Transverse colon (tissue), 4 donors: ENCODE measurements around the gene RAB3C. TPM values are rescaled to one million over a fixed set of nuclear protein-coding genes. Genes with fewer than 3 reads are reported as not detected.
"Not testable (repeated sequence)": the region's sequence is repeated elsewhere in the genome, so short reads cannot be mapped to it uniquely, and the experiment has no call there.

Source experiments
- DNase-seq: peaks from one replicate; pipeline ENCODE4 v3.0.0-alpha.2; 2019
- H3K27ac ChIP-seq, 4 donors: fragments of 200-600 bp; sonication (generic); 2 replicates each; pipeline ENCODE4 v1.5.1; 2016 to 2018; ENCODE audit warnings: inconsistent platforms in 4 of 4
- H3K27me3 ChIP-seq: fragments of 200-600 bp; sonication (generic); 2 replicates; pipeline ENCODE4 v1.5.1; 2017; ENCODE audit warnings: inconsistent platforms
- H3K36me3 ChIP-seq, 4 donors: fragments of 200-600 bp; sonication (generic); 2 replicates each; pipeline ENCODE4 v1.5.1; 2017 to 2019; ENCODE audit warnings: inconsistent platforms in 4 of 4
- H3K4me1 ChIP-seq, 4 donors: fragments of 200-600 bp; sonication (generic); 2 replicates each; pipeline ENCODE4 v1.5.1; 2017 to 2020; ENCODE audit warnings: inconsistent platforms in 4 of 4
- H3K4me3 ChIP-seq, 4 donors: fragments of 200-600 bp; sonication (generic); 1 replicate in 1 of 4; 2 replicates in 3 of 4; pipeline versions ENCODE4 v1.5.1 to v1.6.1; 2017 to 2019; ENCODE audit warnings: inconsistent platforms in 4 of 4
- H3K9me3 ChIP-seq, 2 donors: fragments of 200-600 bp; sonication (generic); 2 replicates each; pipeline ENCODE4 v1.5.1; 2017 to 2019; ENCODE audit warnings: inconsistent platforms in 2 of 2
- CTCF ChIP-seq, 5 experiments: fragments of 200-600 bp in 3 of 5; fragments of 450-650 bp in 2 of 5; sonication (generic) in 3 of 5; IDR thresholded peaks; 1 replicate in 2 of 5; 2 replicates in 3 of 5; pipeline ENCODE4 v1.5.1; 2016 to 2017; ENCODE audit warnings: antibody characterized with exemption in 5 of 5, inconsistent platforms in 3 of 5, mild to moderate bottlenecking in 2 of 5, moderate library complexity in 1 of 5
- EP300 ChIP-seq: sonication (generic); formaldehyde crosslinking; IDR thresholded peaks from one replicate; pipeline ENCODE4 v1.6.1; 2017; ENCODE audit warnings: antibody characterized with exemption, low read depth
- POLR2A ChIP-seq: fragments of 450-650 bp; IDR thresholded peaks from one replicate; pipeline ENCODE4 v1.6.1; 2016; ENCODE audit warnings: antibody characterized with exemption, mild to moderate bottlenecking, moderate library complexity
- POLR2AphosphoS5 ChIP-seq, 3 donors: sonication (generic); formaldehyde crosslinking; IDR thresholded peaks; one replicate each; pipeline ENCODE4 v1.6.1; 2016; ENCODE audit warnings: antibody characterized with exemption in 3 of 3
- WGBS, 2 donors: methylation state at CpG; one replicate each; pipeline ENCODE4 v1.1.5; 2018; ENCODE audit warnings: low coverage in 1 of 2; 5-methylcytosine and 5-hydroxymethylcytosine counted together
- in situ Hi-C, 4 donors: fragments of 200-750 bp; cut with MboI; loops; one replicate each; pipeline versions ENCODE4 v1.15.0 to v1.15.1; 2017; ENCODE audit warnings: low sequenced_read_pairs in 3 of 4, low pct_ligation_motif_present in 1 of 4, low pct_unique_long_range_greater_than_20kb in 1 of 4
- intact Hi-C: fragments of 100-400 bp; cut with DNase I; formaldehyde crosslinking; loops from one replicate; pipeline ENCODE4 v1.15.1; 2023; ENCODE audit warnings: low total_unique reads
- total RNA-seq, 4 donors: library from RNA; depleted of rRNA; stranded (reverse); fragments of >200 nt; gene quantifications; one replicate each; pipeline ENCODE4 v1.1.0, GENCODE V29; 2016

Gene RAB3C
- total RNA-seq, 4 donors from 2014 or later = 0.20 to 0.75 (median 0.51) TPM

GRCh38 chr5:58544926-58545325 lies 37.9 kb upstream of the RAB3C start:
- Histone ChIP-seq H3K27ac (no peak overlapping the region), H3K27me3 (no peaks in the 10 kb centered on the region), H3K4me1 (no peaks in the 10 kb centered on the region), H3K4me3 (no peak overlapping the region), H3K9me3 (no peaks in the 10 kb centered on the region), H3K36me3 (no peaks in the 10 kb centered on the region)
- 47 to 62% methylated on average over 2 of the region's 2 CpGs for WGBS, 2 donors
- intact Hi-C loops = no loop called here
- DNase-seq = no peak
- in situ Hi-C loops = no loop called here
- TF ChIP-seq CTCF (IDR thresholded peaks at IDR 0.05) (no peak), EP300 (no peak), POLR2A (no peak), POLR2AphosphoS5 (IDR thresholded peaks at IDR 0.05) (no peak)

GRCh38 chr5:58545912-58546311 lies 37.0 kb upstream of the RAB3C start:
- Histone ChIP-seq H3K9me3 (no peaks in the 10 kb centered on the region), H3K36me3 (no peaks in the 10 kb centered on the region), H3K27ac (no peak overlapping the region), H3K27me3 (no peaks in the 10 kb centered on the region), H3K4me3 (no peak overlapping the region), H3K4me1 (no peaks in the 10 kb centered on the region)
- intact Hi-C loops (no loop called here), in situ Hi-C loops (no loop called here)
- no peak for DNase-seq
- TF ChIP-seq POLR2A (no peak), CTCF (IDR thresholded peaks at IDR 0.05) (no peak), EP300 (no peak), POLR2AphosphoS5 (IDR thresholded peaks at IDR 0.05) (no peak)

GRCh38 chr5:58548068-58548467 lies 34.8 kb upstream of the RAB3C start:
- WGBS, 2 donors = 78% methylated on average over 2 of the region's 2 CpGs; no CpG with 5 or more reads in 1 of the 2 donors
- Histone ChIP-seq H3K27ac (no peak overlapping the region), H3K36me3 (no peaks in the 10 kb centered on the region), H3K4me1 (no peaks in the 10 kb centered on the region), H3K4me3 (no peak overlapping the region), H3K27me3 (no peaks in the 10 kb centered on the region), H3K9me3 (no peaks in the 10 kb centered on the region)
- TF ChIP-seq CTCF (IDR thresholded peaks at IDR 0.05) (no peak), POLR2A (no peak), EP300 (no peak), POLR2AphosphoS5 (IDR thresholded peaks at IDR 0.05) (no peak)
- intact Hi-C loops = no loop called here
- no peak for DNase-seq
- in situ Hi-C loops = no loop called here

GRCh38 chr5:58551492-58551891 lies 31.4 kb upstream of the RAB3C start:
- Histone ChIP-seq H3K4me3 (no peak overlapping the region), H3K4me1 (no peaks in the 10 kb centered on the region), H3K27ac (no peak overlapping the region), H3K9me3 (no peaks in the 10 kb centered on the region), H3K27me3 (no peaks in the 10 kb centered on the region), H3K36me3 (no peaks in the 10 kb centered on the region)
- 80 to 91% methylated on average over 1 of the region's 1 CpG for WGBS, 2 donors
- in situ Hi-C loops (no loop called here), intact Hi-C loops (no loop called here)
- DNase-seq = no peak
- TF ChIP-seq CTCF (IDR thresholded peaks at IDR 0.05) (no peak), POLR2A (no peak), EP300 (no peak), POLR2AphosphoS5 (IDR thresholded peaks at IDR 0.05) (no peak)

GRCh38 chr5:58557665-58558338 lies 25.1 kb upstream of the RAB3C start:
- intact Hi-C loops, H3K4me3 ChIP-seq, DNase-seq, H3K36me3 ChIP-seq, H3K4me1 ChIP-seq, H3K27me3 ChIP-seq, H3K27ac ChIP-seq, in situ Hi-C loops, H3K9me3 ChIP-seq: not testable (repeated sequence)
- 85 to 100% methylated on average over 1 to 32 of the region's 32 CpGs for WGBS, 2 donors

- intact Hi-C loops = not testable (repeated sequence)
Measured at GRCh38 chr5:58563016-58563700, 19.7 kb upstream of the RAB3C start.

More at GRCh38 chr5:58563016-58563700, 19.7 kb upstream of the RAB3C start:
- DNase-seq, H3K27me3 ChIP-seq, H3K9me3 ChIP-seq, H3K4me3 ChIP-seq, in situ Hi-C loops, H3K27ac ChIP-seq, H3K4me1 ChIP-seq, H3K36me3 ChIP-seq: not testable (repeated sequence)
- 92% methylated on average over 18 of the region's 33 CpGs; no CpG with 5 or more reads in 1 of the 2 donors for WGBS, 2 donors
